Measurements from ENCODE around the gene VTI1A. TPM values are rescaled to one million over a fixed set of nuclear protein-coding genes. Genes with fewer than 3 reads are reported as not detected.

The VTI1A gene
- total RNA-seq, 6 donors from 2014 or later = 29.5 to 247 (median 43.0) TPM

DNA sequence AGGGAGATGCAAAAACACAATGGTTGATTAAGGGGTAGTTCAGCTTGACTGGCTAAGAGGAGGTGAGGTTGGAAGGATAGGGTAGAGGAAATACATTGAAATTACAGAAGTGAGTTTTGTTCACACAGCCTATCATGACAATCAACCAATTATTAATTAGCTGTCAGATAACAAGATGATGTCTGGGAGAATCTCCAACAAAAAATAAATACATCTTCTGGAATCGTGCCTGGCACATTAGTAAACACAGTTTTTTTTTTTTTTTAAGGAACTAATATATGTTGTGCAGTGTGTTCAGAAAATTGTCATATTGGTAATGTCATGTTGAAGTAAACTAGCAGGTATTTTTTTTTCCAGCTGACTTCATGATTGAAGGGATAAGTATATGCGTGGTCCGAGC, 171.8 kb downstream of the VTI1A start:
- Histone ChIP-seq H3K27ac (no peak overlapping the region), H3K27me3 (no peaks in the 10 kb centered on the region), H3K4me1 (no peaks in the 10 kb centered on the region), H3K9me3 (peaks cover 0 to 4% (median 0%) of the 10 kb centered on the region in 4 donors), H3K36me3 (no peaks in the 10 kb centered on the region), H3K4me3 (no peak overlapping the region)
- DNase-seq = no peak
- no peak for ATAC-seq (ENCODE audit: low FRiP score in 2 of 2)
- 69 to 82% methylated on average over 3 of the region's 3 CpGs for WGBS, 2 donors
- TF ChIP-seq POLR2AphosphoS5 (IDR thresholded peaks at IDR 0.05) (no peak), EP300 (IDR thresholded peaks at IDR 0.05) (no peak)

- Histone ChIP-seq H3K9me3 (peaks cover 0 to 4% (median 0%) of the 10 kb centered on the region in 4 donors), H3K36me3 (no peaks in the 10 kb centered on the region), H3K27me3 (no peaks in the 10 kb centered on the region), H3K4me3 (no peak overlapping the region), H3K4me1 (no peaks in the 10 kb centered on the region), H3K27ac (no peak overlapping the region)
- WGBS, 2 donors = 86 to 87% methylated on average over 4 of the region's 4 CpGs
- DNase-seq = no peak
- ATAC-seq (ENCODE audit: low FRiP score in 2 of 2) = no peak
- TF ChIP-seq POLR2AphosphoS5 (IDR thresholded peaks at IDR 0.05) (no peak), POLR2A (IDR thresholded peaks at IDR 0.05) (no peak), EP300 (IDR thresholded peaks at IDR 0.05) (no peak)
- TF ChIP-seq, protein P1, sequence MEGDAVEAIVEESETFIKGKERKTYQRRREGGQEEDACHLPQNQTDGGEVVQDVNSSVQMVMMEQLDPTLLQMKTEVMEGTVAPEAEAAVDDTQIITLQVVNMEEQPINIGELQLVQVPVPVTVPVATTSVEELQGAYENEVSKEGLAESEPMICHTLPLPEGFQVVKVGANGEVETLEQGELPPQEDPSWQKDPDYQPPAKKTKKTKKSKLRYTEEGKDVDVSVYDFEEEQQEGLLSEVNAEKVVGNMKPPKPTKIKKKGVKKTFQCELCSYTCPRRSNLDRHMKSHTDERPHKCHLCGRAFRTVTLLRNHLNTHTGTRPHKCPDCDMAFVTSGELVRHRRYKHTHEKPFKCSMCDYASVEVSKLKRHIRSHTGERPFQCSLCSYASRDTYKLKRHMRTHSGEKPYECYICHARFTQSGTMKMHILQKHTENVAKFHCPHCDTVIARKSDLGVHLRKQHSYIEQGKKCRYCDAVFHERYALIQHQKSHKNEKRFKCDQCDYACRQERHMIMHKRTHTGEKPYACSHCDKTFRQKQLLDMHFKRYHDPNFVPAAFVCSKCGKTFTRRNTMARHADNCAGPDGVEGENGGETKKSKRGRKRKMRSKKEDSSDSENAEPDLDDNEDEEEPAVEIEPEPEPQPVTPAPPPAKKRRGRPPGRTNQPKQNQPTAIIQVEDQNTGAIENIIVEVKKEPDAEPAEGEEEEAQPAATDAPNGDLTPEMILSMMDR (IDR thresholded peaks at IDR 0.05) = no peak
These were observed 172.5 kb downstream of the VTI1A start for GRCh38 chr10:112619556-112619955.

DNA sequence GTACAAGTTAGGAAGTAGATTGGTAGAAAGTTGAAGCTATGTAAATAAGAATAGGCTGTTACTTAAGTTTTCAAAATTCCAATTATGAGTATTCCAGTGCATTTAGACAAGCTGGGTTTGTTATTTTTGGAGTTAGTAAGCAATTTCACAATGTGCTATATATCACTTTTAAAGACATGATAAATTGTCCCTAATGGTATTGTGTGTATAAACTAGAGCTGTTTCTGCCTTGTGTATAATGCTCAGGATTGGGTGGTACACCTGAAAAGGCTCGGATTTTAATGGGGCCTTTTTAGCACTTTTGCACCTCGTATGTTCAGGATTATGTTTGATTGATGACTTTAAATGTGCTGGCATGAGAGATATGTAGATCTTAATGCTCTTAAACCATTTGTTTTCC, 175.8 kb downstream of the VTI1A start:
- DNase-seq (no peak), ATAC-seq (ENCODE audit: low FRiP score in 2 of 2) (no peak)
- WGBS, 2 donors = 79 to 88% methylated on average over 2 of the region's 2 CpGs
- Histone ChIP-seq H3K36me3 (no peaks in the 10 kb centered on the region), H3K27me3 (no peaks in the 10 kb centered on the region), H3K4me3 (no peak overlapping the region), H3K4me1 (no peaks in the 10 kb centered on the region), H3K9me3 (no peaks in the 10 kb centered on the region), H3K27ac (no peak overlapping the region)
- TF ChIP-seq POLR2A (IDR thresholded peaks at IDR 0.05) = no peak
- TF ChIP-seq POLR2AphosphoS5 (IDR thresholded peaks at IDR 0.05) = no peak
- TF ChIP-seq EP300 (IDR thresholded peaks at IDR 0.05) = no peak
- TF ChIP-seq, protein P1 (IDR thresholded peaks at IDR 0.05) = no peak

GRCh38 chr10:112624546-112625048, 177.6 kb downstream of the VTI1A start:
- ATAC-seq (ENCODE audit: low FRiP score in 2 of 2) = no peak
- no peaks in the 10 kb centered on the region for H3K27me3 ChIP-seq
- TF ChIP-seq POLR2A (IDR thresholded peaks at IDR 0.05) = no peak
- no peak for TF ChIP-seq POLR2AphosphoS5 (IDR thresholded peaks at IDR 0.05)
- TF ChIP-seq, protein P1 (IDR thresholded peaks at IDR 0.05) = no peak
- TF ChIP-seq EP300 (IDR thresholded peaks at IDR 0.05) = no peak
- H3K4me3 ChIP-seq = no peak overlapping the region
- H3K27ac ChIP-seq = no peak overlapping the region
- H3K4me1 ChIP-seq = no peaks in the 10 kb centered on the region
- H3K36me3 ChIP-seq = no peaks in the 10 kb centered on the region
- H3K9me3 ChIP-seq = no peaks in the 10 kb centered on the region
- 89 to 90% methylated on average over 7 of the region's 7 CpGs for WGBS, 2 donors
- DNase-seq = no peak

GRCh38 chr10:112628951-112629609, 182.1 kb downstream of the VTI1A start:
- 84 to 95% methylated on average over 5 of the region's 5 CpGs for WGBS, 2 donors
- H3K9me3 ChIP-seq = no peaks in the 10 kb centered on the region
- H3K4me1 ChIP-seq = no peaks in the 10 kb centered on the region
- no peaks in the 10 kb centered on the region for H3K27me3 ChIP-seq
- ATAC-seq (ENCODE audit: low FRiP score in 2 of 2) (no peak), DNase-seq (no peak)
- H3K36me3 ChIP-seq = no peaks in the 10 kb centered on the region
- TF ChIP-seq EP300 (IDR thresholded peaks at IDR 0.05) = no peak
- TF ChIP-seq, protein P1 (IDR thresholded peaks at IDR 0.05) = no peak
- no peak for TF ChIP-seq POLR2A (IDR thresholded peaks at IDR 0.05)
- no peak for TF ChIP-seq POLR2AphosphoS5 (IDR thresholded peaks at IDR 0.05)
- H3K4me3 ChIP-seq = no peak overlapping the region
- H3K27ac ChIP-seq = no peak overlapping the region

All from upper lobe of left lung (tissue), 6 donors.